Measurements from ENCODE around the gene USF3.

Gene USF3

GRCh38 chr3:113695786-113696645, at the start of gene USF3:
TSS of gene USF3 (minus strand) at chr3:113696642. CDS start at chr3:113674878, 21,764 bp downstream.
- DNase-seq = peak; percentile 73

- DNase-seq = peak; percentile 97
Measured at GRCh38 chr3:113745756-113746547, 49.5 kb upstream of the USF3 start, which contains the start of gene NAA50. TSS of gene NAA50 (minus strand) at chr3:113746249. CDS start at chr3:113745949, 300 bp downstream.

GRCh38 chr3:113744941-113745755, 48.7 kb upstream of the USF3 start:
- no peak for DNase-seq

GRCh38 chr3:113743006-113743630, 46.7 kb upstream of the USF3 start:
- DNase-seq = no peak

GRCh38 chr3:113741620-113742019, 45.2 kb upstream of the USF3 start:
- DNase-seq = no peak

GRCh38 chr3:113741086-113741485, 44.6 kb upstream of the USF3 start:
- DNase-seq = no peak

GRCh38 chr3:113736548-113737089, 40.2 kb upstream of the USF3 start:
- peak; percentile 56 for DNase-seq

- no peak for DNase-seq
Measured at GRCh38 chr3:113731694-113732093, 35.3 kb upstream of the USF3 start.

- DNase-seq = no peak
Measured at GRCh38 chr3:113730550-113730949, 34.1 kb upstream of the USF3 start.

GRCh38 chr3:113728661-113729060, 32.2 kb upstream of the USF3 start:
- no peak for DNase-seq

GRCh38 chr3:113721636-113722035, 25.2 kb upstream of the USF3 start:
- no peak for DNase-seq

GRCh38 chr3:113719758-113720157, 23.3 kb upstream of the USF3 start:
- no peak for DNase-seq

- DNase-seq = no peak
Measured at GRCh38 chr3:113719294-113719693, 22.9 kb upstream of the USF3 start.

GRCh38 chr3:113717818-113718217, 21.4 kb upstream of the USF3 start:
- DNase-seq = no peak

- no peak for DNase-seq
Measured at GRCh38 chr3:113717308-113717707, 20.9 kb upstream of the USF3 start.

GRCh38 chr3:113714702-113715101, 18.3 kb upstream of the USF3 start:
- no peak for DNase-seq

GRCh38 chr3:113712129-113712528, 15.7 kb upstream of the USF3 start:
- DNase-seq = no peak

- DNase-seq = no peak
Measured at GRCh38 chr3:113707835-113708234, 11.4 kb upstream of the USF3 start.

GRCh38 chr3:113698956-113699355, 2.5 kb upstream of the USF3 start:
- DNase-seq = peak; percentile 10

GRCh38 chr3:113698213-113698742, 1.8 kb upstream of the USF3 start:
- no peak for DNase-seq

GRCh38 chr3:113697500-113698090, 1.2 kb upstream of the USF3 start:
- no peak for DNase-seq

Measured in retina (tissue), 1 donor.